HEK293 (cell line): Measurements from ENCODE around the gene MAPK11.

ENCODE experiments used
- CTCF ChIA-PET: fragments of 350-600 bp; formaldehyde crosslinking; extraction: SDS; loops from one replicate; lab custom pipeline; 2021; ENCODE audit warnings: antibody characterized with exemption; lab: Yijun Ruan, JAX
- POLR2A ChIA-PET: fragments of 300-600 bp; formaldehyde crosslinking; extraction: SDS; loops from one replicate; lab custom pipeline; 2020; ENCODE audit warnings: antibody characterized with exemption, inconsistent platforms; lab: Yijun Ruan, JAX
- H3K27ac ChIP-seq: fragments of 200-500 bp; sonication (Bioruptor generic); 2 replicates; pipeline ENCODE4 v1.5.1; 2014; ENCODE audit warnings: low read depth, low read length, control low read depth, inconsistent platforms; ENCODE audit errors: extremely low read depth
- H3K36me3 ChIP-seq, 2 experiments: fragments of 200-500 bp in 1 of 2; sonication (Bioruptor generic) in 1 of 2; 1 replicate in 1 of 2; 2 replicates in 1 of 2; pipeline ENCODE4 v1.5.1; 2014 to 2017; ENCODE audit warnings: inconsistent platforms in 2 of 2, low read length in 2 of 2; ENCODE audit not compliant: control insufficient read depth in 2 of 2, insufficient read depth in 1 of 2
- H3K4me1 ChIP-seq: fragments of 200-500 bp; sonication (Bioruptor generic); 2 replicates; pipeline ENCODE4 v1.5.1; 2014; ENCODE audit warnings: mild to moderate bottlenecking, low read length, inconsistent platforms; ENCODE audit not compliant: control insufficient read depth, insufficient read depth
- H3K4me3 ChIP-seq: 2 replicates; pipeline ENCODE4 v1.5.1; 2011; ENCODE audit warnings: low read depth, mild to moderate bottlenecking, control low read depth, low read length, moderate library complexity
- H3K9me3 ChIP-seq: fragments of 200-500 bp; sonication (Bioruptor generic); 2 replicates; pipeline ENCODE4 v1.5.1; 2014; ENCODE audit warnings: low read depth, low read length, inconsistent platforms; ENCODE audit not compliant: control insufficient read depth, insufficient read depth
- BCL11A ChIP-seq: fragments of 450-650 bp; formaldehyde crosslinking; IDR thresholded peaks from 2 replicates; pipeline ENCODE4 v1.5.1; 2016; ENCODE audit warnings: low read depth, missing biosample characterization, missing genetic modification characterization
- BCL11B ChIP-seq: fragments of 450-650 bp; formaldehyde crosslinking; IDR thresholded peaks from 2 replicates; pipeline ENCODE4 v1.5.1; 2016; ENCODE audit warnings: low read depth, missing biosample characterization, missing genetic modification characterization
- GLIS1 ChIP-seq: fragments of 450-650 bp; formaldehyde crosslinking; IDR thresholded peaks from 2 replicates; pipeline ENCODE4 v1.5.1; 2016; ENCODE audit warnings: missing biosample characterization, missing genetic modification characterization
- KLF1 ChIP-seq: fragments of 450-650 bp; formaldehyde crosslinking; IDR thresholded peaks from 2 replicates; pipeline ENCODE4 v1.5.1; 2016; ENCODE audit warnings: missing biosample characterization, missing genetic modification characterization
- KLF16 ChIP-seq: fragments of 450-650 bp; formaldehyde crosslinking; IDR thresholded peaks from 2 replicates; pipeline ENCODE4 v1.5.1; 2017; ENCODE audit warnings: missing biosample characterization, missing genetic modification characterization
- KLF9 ChIP-seq: fragments of 450-650 bp; formaldehyde crosslinking; IDR thresholded peaks from 2 replicates; pipeline ENCODE4 v1.5.1; 2016; ENCODE audit warnings: missing biosample characterization, missing genetic modification characterization, low read depth
- OVOL3 ChIP-seq: fragments of 450-650 bp; formaldehyde crosslinking; IDR thresholded peaks from 2 replicates; pipeline ENCODE4 v1.5.1; 2016; ENCODE audit warnings: missing biosample characterization, missing genetic modification characterization
- PRDM10 ChIP-seq: fragments of 450-650 bp; formaldehyde crosslinking; IDR thresholded peaks from 2 replicates; pipeline ENCODE4 v1.5.1; 2016; ENCODE audit warnings: missing biosample characterization, missing genetic modification characterization
- SP2 ChIP-seq: fragments of 450-650 bp; formaldehyde crosslinking; IDR thresholded peaks from 2 replicates; pipeline ENCODE4 v1.5.1; 2016; ENCODE audit warnings: missing biosample characterization, missing genetic modification characterization
- SP7 ChIP-seq: fragments of 450-650 bp; formaldehyde crosslinking; IDR thresholded peaks from 2 replicates; pipeline ENCODE4 v1.5.1; 2016; ENCODE audit warnings: missing biosample characterization, missing genetic modification characterization
- ZBTB6 ChIP-seq: fragments of 450-650 bp; formaldehyde crosslinking; IDR thresholded peaks from 2 replicates; pipeline ENCODE4 v1.5.1; 2017; ENCODE audit warnings: missing biosample characterization, missing genetic modification characterization
- ZIC2 ChIP-seq: fragments of 450-650 bp; formaldehyde crosslinking; IDR thresholded peaks from 2 replicates; pipeline ENCODE4 v1.5.1; 2016; ENCODE audit warnings: missing biosample characterization, missing genetic modification characterization
- ZNF10 ChIP-seq: fragments of 450-650 bp; formaldehyde crosslinking; IDR thresholded peaks from 2 replicates; pipeline ENCODE4 v1.5.1; 2017; ENCODE audit warnings: missing biosample characterization, missing genetic modification characterization
- ZNF16 ChIP-seq: fragments of 450-650 bp; formaldehyde crosslinking; IDR thresholded peaks from 2 replicates; pipeline ENCODE4 v1.5.1; 2016; ENCODE audit warnings: low read depth, missing biosample characterization, missing genetic modification characterization
- ZNF211 ChIP-seq: fragments of 450-650 bp; formaldehyde crosslinking; IDR thresholded peaks from 2 replicates; pipeline ENCODE4 v1.5.1; 2016; ENCODE audit warnings: low read depth, missing biosample characterization, missing genetic modification characterization
- ZNF280D ChIP-seq: fragments of 450-650 bp; formaldehyde crosslinking; IDR thresholded peaks from 2 replicates; pipeline ENCODE4 v1.5.1; 2016; ENCODE audit warnings: missing biosample characterization, missing genetic modification characterization
- ZNF292 ChIP-seq: fragments of 450-650 bp; formaldehyde crosslinking; IDR thresholded peaks from 2 replicates; pipeline ENCODE4 v1.5.1; 2016; ENCODE audit warnings: low read depth, missing biosample characterization, missing genetic modification characterization, borderline replicate concordance
- ZNF394 ChIP-seq: fragments of 450-650 bp; formaldehyde crosslinking; IDR thresholded peaks from 2 replicates; pipeline ENCODE4 v1.5.1; 2016; ENCODE audit warnings: missing biosample characterization, missing genetic modification characterization, mild to moderate bottlenecking, moderate library complexity, borderline replicate concordance
- ZNF521 ChIP-seq: fragments of 450-650 bp; formaldehyde crosslinking; IDR thresholded peaks from 2 replicates; pipeline ENCODE4 v1.5.1; 2017; ENCODE audit warnings: missing biosample characterization, mild to moderate bottlenecking, missing genetic modification characterization
- TF ChIP-seq, protein P1 (sequence below): fragments of 450-650 bp; IDR thresholded peaks from 2 replicates; pipeline ENCODE4 v1.5.1; 2018; ENCODE audit warnings: missing biosample characterization, mild to moderate bottlenecking, missing genetic modification characterization

Gene MAPK11

GRCh38 chr22:50218996-50219727 is 51.0 kb downstream of the MAPK11 start:
- peaks cover 22 to 98% of the 10 kb centered on the region in 2 experiments for H3K36me3 ChIP-seq
- CTCF ChIA-PET, result no interaction called here

DNA sequence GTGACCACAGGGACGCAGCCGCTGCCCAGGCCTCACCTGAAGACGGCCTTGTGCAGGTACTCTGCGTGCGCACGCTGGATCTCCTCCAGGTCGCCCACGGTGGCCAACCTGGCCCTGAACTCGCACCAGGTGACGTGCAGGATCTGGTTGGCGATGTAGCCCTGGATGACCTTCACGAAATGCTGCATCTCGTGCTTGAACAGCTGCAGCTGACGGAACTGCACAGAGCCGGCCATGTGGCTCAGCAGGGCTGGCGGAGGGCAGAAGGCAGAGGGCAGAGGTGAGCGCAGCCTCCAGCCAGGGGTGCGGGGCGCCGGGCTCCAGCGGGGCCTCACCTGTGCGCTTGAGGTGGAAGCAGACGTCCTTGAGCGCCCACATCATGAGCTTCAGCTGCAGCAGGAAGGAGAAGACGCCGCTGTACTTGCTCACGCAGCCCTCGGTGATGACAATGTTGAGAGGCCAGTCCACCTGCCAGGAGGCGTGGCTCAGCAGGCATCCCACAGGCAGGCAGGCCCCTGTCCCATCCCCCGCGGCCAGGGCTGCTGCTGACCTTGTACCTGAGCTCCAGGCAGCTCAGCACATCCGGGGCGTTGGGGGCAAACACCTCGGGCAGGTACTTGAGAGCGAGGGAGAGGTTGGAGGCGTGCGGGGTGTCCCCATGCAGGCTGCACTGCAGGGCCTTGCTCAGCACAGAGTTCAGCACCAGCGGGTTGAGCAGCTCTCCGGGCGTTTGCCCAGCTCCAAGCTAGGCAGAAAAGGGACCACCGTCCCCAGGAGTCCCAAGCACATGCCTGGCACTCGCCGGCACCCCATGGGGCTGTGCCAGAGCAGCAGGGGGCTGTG is 51.8 kb downstream of the MAPK11 start:
- ChIA-PET CTCF (interaction anchor here (0.8 kb wide), 1 partner anchor 22 kb away, joined by 3 read pairs; no protein-coding TSS in a partner anchor), POLR2A (interaction anchor here (0.6 to 2.1 kb wide), 2 partner anchors 13 to 33 kb away, joined by 3 to 5 read pairs; partner anchors contain the start of gene HDAC10)
- H3K4me1 ChIP-seq, result peaks cover 2% of the 10 kb centered on the region; the same call in 1 of the 2 replicates
- no peak for TF ChIP-seq ZNF521 (tag by site-specific recombination)
- no peak for TF ChIP-seq ZNF211
- TF ChIP-seq ZNF280D (tag by site-specific recombination), result no peak
- TF ChIP-seq ZNF292 (tag by site-specific recombination), result no peak
- TF ChIP-seq ZNF16 (tag by site-specific recombination), result no peak
- 0 out of 2 replicates have a peak, but pooled peaks have one; percentile 38 for TF ChIP-seq BCL11B (tag by site-specific recombination)
- 0 out of 2 replicates have a peak, but pooled peaks have one; percentile 28 for TF ChIP-seq KLF9 (tag by site-specific recombination)
- no peak for TF ChIP-seq ZNF394
- H3K4me3 ChIP-seq, result no peak overlapping the region
- no peaks in the 10 kb centered on the region for H3K9me3 ChIP-seq
- H3K27ac ChIP-seq, result no peak overlapping the region
- H3K36me3 ChIP-seq, result peaks cover 23 to 98% of the 10 kb centered on the region in 2 experiments

More at GRCh38 chr22:50218996-50219727, 51.0 kb downstream of the MAPK11 start:
- H3K27ac ChIP-seq, result no peak overlapping the region
- POLR2A ChIA-PET, result interaction anchor here (0.6 to 2.1 kb wide), 2 partner anchors 14 to 32 kb away, joined by 3 to 5 read pairs; partner anchors contain the start of gene HDAC10
- H3K4me3 ChIP-seq, result no peak overlapping the region
- no peaks in the 10 kb centered on the region for H3K9me3 ChIP-seq
- H3K4me1 ChIP-seq, result peaks cover 2% of the 10 kb centered on the region; the same call in 1 of the 2 replicates
- TF ChIP-seq SP2 (tag by site-specific recombination), result peak; percentile 40; the same call in 1 of the 2 replicates
- TF ChIP-seq PRDM10 (tag by site-specific recombination), result peak; percentile 91
- no peak for TF ChIP-seq OVOL3 (tag by site-specific recombination)
- TF ChIP-seq KLF16 (tag by site-specific recombination), result peak; percentile 54; the same call in 1 of the 2 replicates
- TF ChIP-seq KLF1 (tag by site-specific recombination), result peak; percentile 93
- TF ChIP-seq, protein P1, sequence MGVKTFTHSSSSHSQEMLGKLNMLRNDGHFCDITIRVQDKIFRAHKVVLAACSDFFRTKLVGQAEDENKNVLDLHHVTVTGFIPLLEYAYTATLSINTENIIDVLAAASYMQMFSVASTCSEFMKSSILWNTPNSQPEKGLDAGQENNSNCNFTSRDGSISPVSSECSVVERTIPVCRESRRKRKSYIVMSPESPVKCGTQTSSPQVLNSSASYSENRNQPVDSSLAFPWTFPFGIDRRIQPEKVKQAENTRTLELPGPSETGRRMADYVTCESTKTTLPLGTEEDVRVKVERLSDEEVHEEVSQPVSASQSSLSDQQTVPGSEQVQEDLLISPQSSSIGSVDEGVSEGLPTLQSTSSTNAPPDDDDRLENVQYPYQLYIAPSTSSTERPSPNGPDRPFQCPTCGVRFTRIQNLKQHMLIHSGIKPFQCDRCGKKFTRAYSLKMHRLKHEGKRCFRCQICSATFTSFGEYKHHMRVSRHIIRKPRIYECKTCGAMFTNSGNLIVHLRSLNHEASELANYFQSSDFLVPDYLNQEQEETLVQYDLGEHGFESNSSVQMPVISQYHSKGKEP (tag by site-specific recombination), result 0 out of 2 replicates have a peak, but pooled peaks have one; percentile 38
- TF ChIP-seq SP7 (tag by site-specific recombination), result no peak
- peak; percentile 85 for TF ChIP-seq ZBTB6
- TF ChIP-seq BCL11A (tag by site-specific recombination), result no peak
- TF ChIP-seq KLF9 (tag by site-specific recombination), result peak; percentile 65
- TF ChIP-seq ZNF10 (tag by site-specific recombination), result peak; percentile 24; the same call in 1 of the 2 replicates
- peak; percentile 73 for TF ChIP-seq ZIC2 (tag by site-specific recombination)
- peak; percentile 30 for TF ChIP-seq GLIS1 (tag by site-specific recombination)
- TF ChIP-seq, all 188 proteins: peak for 10
